Pancreas (tissue), 10 donors: Measurements from ENCODE around the gene PDE8A. TPM values are rescaled to one million over a fixed set of nuclear protein-coding genes. Genes with fewer than 3 reads are reported as not detected.

Source experiments
- ATAC-seq, 4 donors: fragments of 200-7000 bp; cut with Tn5 transposase; one replicate each; pipeline versions ENCODE4 v1.8.0 to v1.9.1; 2020; ENCODE audit warnings: mild to moderate bottlenecking in 4 of 4, moderate library complexity in 4 of 4
- DNase-seq, 6 donors: peaks; one replicate each; pipeline ENCODE4 v3.0.0-alpha.2; 2020
- FAIRE-seq: peaks from 2 replicates; lab custom pipeline; 2012; peaks lifted over from hg19 to GRCh38; lab: Jason Lieb, UNC
- H3K27ac ChIP-seq, 4 donors: fragments of 200-600 bp; sonication (generic); 1 replicate in 3 of 4; 2 replicates in 1 of 4; pipeline versions ENCODE4 v1.5.0 to v1.8.0; 2020
- H3K27me3 ChIP-seq, 4 donors: fragments of 200-600 bp; one replicate each; pipeline ENCODE4 v1.8.0; 2021
- H3K36me3 ChIP-seq, 3 donors: fragments of 200-600 bp; sonication (generic) in 1 of 3; one replicate each; pipeline versions ENCODE4 v1.5.0 to v1.8.0; 2020 to 2021
- H3K4me1 ChIP-seq, 3 donors: fragments of 200-600 bp; one replicate each; pipeline ENCODE4 v1.8.0; 2021
- H3K4me3 ChIP-seq, 4 donors: fragments of 200-600 bp; sonication (generic) in 2 of 4; one replicate each; pipeline versions ENCODE4 v1.5.0 to v1.8.0; 2020 to 2021
- H3K9me3 ChIP-seq, 4 donors: fragments of 200-600 bp; one replicate each; pipeline ENCODE4 v1.8.0; 2021
- WGBS, 2 donors: extraction: QIAGEN DNeasy Blood & Tissue Kit; methylation state at CpG; one replicate each; pipeline ENCODE4 v1.1.7; 2013; 5-methylcytosine and 5-hydroxymethylcytosine counted together
- intact Hi-C, 3 donors: fragments of 100-400 bp; cut with DNase I; formaldehyde crosslinking; loops; one replicate each; pipeline versions ENCODE4 v1.11.1 to v1.14.2; 2022
- polyA plus RNA-seq, 2 donors: library from polyadenylated mRNA; stranded (reverse); fragments of 200-250 nt; gene quantifications; one replicate each; pipeline ENCODE4 v1.2.3, GENCODE V29; 2013
- total RNA-seq, 6 donors: library from RNA; stranded (reverse); fragmentation: NEBNext Ultra II Directional in 4 of 6; extraction: Animal tissue kit (Norgen Biotek cat#: 25700) in 4 of 6; gene quantifications; one replicate each; pipeline versions ENCODE4 v1.2.1 to v1.2.4, GENCODE V29; 2021 to 2023
- TF ChIP-seq, protein P1 (sequence below), 4 donors: fragments of 200-600 bp; sonication (generic) in 3 of 4; IDR thresholded peaks; one replicate each; pipeline versions ENCODE4 v1.5.0 to v1.8.0; 2021; ENCODE audit warnings: antibody characterized with exemption in 4 of 4
- donor health status: healthy with polysubstance abuse.
- donor health status: DM: no; HTN: no; CAD: no; lungs with moderate emphysema.
- donor health status: DM: no; HTN: no; CAD: no.
- donor health status: control.
- donor health status: control.
- donor health status: Bipolar disorder and iron deficiency.
- donor health status: DM: yes; HTN: yes; CAD: no.
- donor health status: DM: no; HTN: no; CAD: no.
- donor health status: DM: no; HTN: no; CAD: no.
- donor health status: DM: yes; HTN: yes; CAD: no.

PDE8A gene
- total and polyA plus RNA-seq, 8 donors = 14.7 to 31.3 (median 20.7) TPM

DNA sequence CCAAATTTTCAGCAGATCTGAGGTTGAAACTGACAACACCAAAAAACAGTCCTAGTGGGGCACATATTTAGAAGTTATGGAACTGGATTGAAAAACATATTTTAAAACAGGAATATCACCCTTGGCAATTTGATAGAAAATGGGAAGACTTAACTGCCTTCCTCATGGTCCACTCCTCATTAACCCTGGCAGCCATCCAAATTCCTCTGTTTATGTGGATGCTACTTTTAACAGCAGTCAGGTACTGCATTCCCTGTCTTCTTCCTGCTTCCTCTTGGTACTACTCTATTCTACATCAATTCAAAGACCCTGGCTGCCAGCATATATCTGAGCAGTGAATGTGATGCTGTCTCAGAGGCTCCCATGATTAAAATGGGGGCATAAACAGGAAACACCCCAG lies 54.3 kb downstream of the PDE8A start:
- no peak for DNase-seq
- FAIRE-seq = no peak
- intact Hi-C loops = no loop called here
- H3K27ac ChIP-seq = no peak overlapping the region
- TF ChIP-seq, protein P1, sequence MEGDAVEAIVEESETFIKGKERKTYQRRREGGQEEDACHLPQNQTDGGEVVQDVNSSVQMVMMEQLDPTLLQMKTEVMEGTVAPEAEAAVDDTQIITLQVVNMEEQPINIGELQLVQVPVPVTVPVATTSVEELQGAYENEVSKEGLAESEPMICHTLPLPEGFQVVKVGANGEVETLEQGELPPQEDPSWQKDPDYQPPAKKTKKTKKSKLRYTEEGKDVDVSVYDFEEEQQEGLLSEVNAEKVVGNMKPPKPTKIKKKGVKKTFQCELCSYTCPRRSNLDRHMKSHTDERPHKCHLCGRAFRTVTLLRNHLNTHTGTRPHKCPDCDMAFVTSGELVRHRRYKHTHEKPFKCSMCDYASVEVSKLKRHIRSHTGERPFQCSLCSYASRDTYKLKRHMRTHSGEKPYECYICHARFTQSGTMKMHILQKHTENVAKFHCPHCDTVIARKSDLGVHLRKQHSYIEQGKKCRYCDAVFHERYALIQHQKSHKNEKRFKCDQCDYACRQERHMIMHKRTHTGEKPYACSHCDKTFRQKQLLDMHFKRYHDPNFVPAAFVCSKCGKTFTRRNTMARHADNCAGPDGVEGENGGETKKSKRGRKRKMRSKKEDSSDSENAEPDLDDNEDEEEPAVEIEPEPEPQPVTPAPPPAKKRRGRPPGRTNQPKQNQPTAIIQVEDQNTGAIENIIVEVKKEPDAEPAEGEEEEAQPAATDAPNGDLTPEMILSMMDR (IDR thresholded peaks at IDR 0.05) = no peak
- H3K36me3 ChIP-seq = no peaks in the 10 kb centered on the region
- ATAC-seq = no peak
- no peaks in the 10 kb centered on the region for H3K9me3 ChIP-seq
- no peak overlapping the region for H3K4me3 ChIP-seq
- H3K4me1 ChIP-seq = peaks cover 21 to 31% (median 26%) of the 10 kb centered on the region in 3 donors
- no peaks in the 10 kb centered on the region for H3K27me3 ChIP-seq

DNA sequence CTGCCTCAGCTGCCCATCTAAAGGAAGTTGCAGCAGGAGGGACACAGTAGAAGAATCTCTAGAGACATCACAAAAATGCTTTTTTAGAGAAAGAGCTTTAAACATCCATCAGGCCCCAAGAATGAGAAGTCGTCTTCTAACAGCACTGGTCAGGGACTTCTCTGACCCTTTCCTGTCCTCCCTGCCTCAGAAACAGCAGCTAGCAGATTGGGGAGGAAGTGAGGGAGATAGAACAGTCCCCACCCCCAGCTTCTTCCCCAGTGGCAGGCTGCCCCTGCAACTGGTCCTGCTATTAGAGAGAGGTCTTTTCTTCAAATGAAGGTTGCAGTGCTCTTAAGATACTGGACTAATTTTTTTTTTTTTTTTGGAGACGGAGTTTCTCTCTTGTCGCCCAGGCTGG lies 55.1 kb downstream of the PDE8A start:
- FAIRE-seq = no peak

DNA sequence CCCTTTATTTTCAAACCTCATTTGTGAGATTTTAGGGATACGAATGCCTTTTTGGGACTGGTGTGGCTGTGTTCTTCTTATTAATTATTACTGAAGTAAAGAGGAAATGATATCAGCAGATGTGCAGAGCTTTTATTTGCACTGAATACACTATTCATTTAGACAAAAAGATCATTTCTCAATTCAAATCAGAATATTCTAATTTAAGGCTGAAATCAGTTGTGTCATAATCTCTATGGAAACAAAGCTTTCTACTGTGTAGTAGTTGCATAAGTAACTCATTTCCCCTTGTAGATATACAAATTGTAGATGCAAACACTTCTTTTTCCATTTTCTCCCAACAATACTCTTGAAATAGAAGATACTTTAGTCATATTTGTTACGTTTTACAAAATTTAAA lies 56.0 kb downstream of the PDE8A start:
- Histone ChIP-seq H3K36me3 (no peaks in the 10 kb centered on the region), H3K9me3 (no peaks in the 10 kb centered on the region), H3K27ac (no peak overlapping the region), H3K4me3 (no peak overlapping the region), H3K27me3 (no peaks in the 10 kb centered on the region), H3K4me1 (peaks cover 7 to 15% (median 13%) of the 10 kb centered on the region in 3 donors)
- DNase-seq (no peak), ATAC-seq (no peak), FAIRE-seq (no peak)
- TF ChIP-seq, protein P1 (IDR thresholded peaks at IDR 0.05) = no peak
- 79 to 90% methylated on average over 2 of the region's 2 CpGs for WGBS, 2 donors
- intact Hi-C loops = no loop called here

More for the DNA sequence above, 55.1 kb downstream of the PDE8A start:
- Histone ChIP-seq H3K27me3 (no peaks in the 10 kb centered on the region), H3K9me3 (no peaks in the 10 kb centered on the region), H3K36me3 (no peaks in the 10 kb centered on the region), H3K4me1 (peaks cover 14 to 23% (median 19%) of the 10 kb centered on the region in 3 donors), H3K27ac (no peak overlapping the region), H3K4me3 (no peak overlapping the region)
- TF ChIP-seq, protein P1 (IDR thresholded peaks at IDR 0.05) = no peak
- no peak for DNase-seq
- ATAC-seq = peak in 2 of 4 donors; percentile 22 to 44
- intact Hi-C loops = no loop called here
- WGBS, 2 donors = 82 to 90% methylated on average over 3 of the region's 3 CpGs

DNA sequence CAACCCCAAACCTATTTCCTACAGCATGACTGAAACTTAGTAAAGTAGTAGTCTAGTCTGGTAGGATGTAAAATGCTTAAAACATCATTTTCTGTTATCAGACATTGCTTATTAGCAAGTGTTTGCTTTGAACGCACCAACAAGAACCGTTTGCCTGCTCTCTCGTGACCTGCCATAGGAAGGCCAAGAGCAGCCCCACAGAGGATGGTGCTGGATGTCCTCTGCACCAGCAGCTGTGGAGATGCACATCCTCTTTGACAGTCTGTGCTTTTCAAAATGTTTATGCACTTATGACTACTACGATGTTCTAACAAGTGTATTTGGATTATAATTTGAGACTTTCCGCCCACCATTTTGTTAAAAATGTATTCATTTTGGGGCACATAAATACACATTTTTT lies 59.6 kb downstream of the PDE8A start:
- FAIRE-seq = no peak
- intact Hi-C loops = loop anchor here in 1 of 3 donors (10.0 kb wide), 1 partner anchor 86 kb away; no protein-coding TSS in a partner anchor
- TF ChIP-seq, protein P1 (IDR thresholded peaks at IDR 0.05) = no peak

DNA sequence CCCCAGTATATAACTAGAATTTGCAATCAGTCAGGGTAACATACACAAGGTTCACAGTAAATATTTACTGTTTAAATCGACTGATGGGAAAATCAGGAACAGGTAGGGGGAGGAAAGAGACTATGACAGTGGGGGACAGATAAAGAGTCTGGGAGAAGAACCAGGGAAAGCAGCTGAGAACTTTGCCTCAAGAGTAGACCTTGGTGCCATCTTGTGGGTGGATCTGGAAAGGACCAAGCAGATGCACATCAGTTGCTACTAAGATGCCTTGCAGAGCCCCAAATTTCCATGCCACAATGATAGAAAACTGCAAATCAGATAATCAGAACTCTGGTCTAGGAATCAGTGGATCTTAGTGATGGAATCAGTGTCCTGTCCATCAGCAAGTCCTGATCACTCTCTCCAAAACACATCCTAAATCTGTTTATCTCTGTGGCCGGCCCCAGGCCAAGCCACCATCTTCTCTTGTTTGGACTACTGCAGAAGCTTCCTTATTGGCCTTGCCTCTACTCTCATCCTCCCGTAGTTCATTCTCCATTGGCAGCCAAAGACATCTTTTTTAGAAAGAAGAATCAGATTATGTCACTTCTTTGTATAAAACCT lies 62.7 kb downstream of the PDE8A start:
- Histone ChIP-seq H3K27ac (no peak overlapping the region), H3K4me3 (no peak overlapping the region), H3K4me1 (peaks cover 0 to 9% (median 3%) of the 10 kb centered on the region in 3 donors), H3K27me3 (no peaks in the 10 kb centered on the region), H3K9me3 (no peaks in the 10 kb centered on the region), H3K36me3 (no peaks in the 10 kb centered on the region)
- 51 to 52% methylated on average over 3 of the region's 3 CpGs for WGBS, 2 donors
- intact Hi-C loops = loop anchor here in 2 of 3 donors (2.0 to 10.0 kb wide), 2 partner anchors 90 kb away; no protein-coding TSS in a partner anchor
- peak in 2 of 6 donors; percentile 53 to 60 for DNase-seq
- FAIRE-seq = no peak
- TF ChIP-seq, protein P1 (IDR thresholded peaks at IDR 0.05) = peak in 3 of 4 donors; percentile 26 to 44 (median 38)
- ATAC-seq = peak; percentile 78 to 92 (median 87)

More for the DNA sequence above, 59.6 kb downstream of the PDE8A start:
- peaks cover 0 to 5% (median 3%) of the 10 kb centered on the region in 3 donors for H3K4me1 ChIP-seq
- no peaks in the 10 kb centered on the region for H3K9me3 ChIP-seq
- no peak for DNase-seq
- no peak for ATAC-seq
- no peak overlapping the region for H3K27ac ChIP-seq
- no peak overlapping the region for H3K4me3 ChIP-seq
- WGBS, 2 donors = 55 to 70% methylated on average over 5 of the region's 5 CpGs
- H3K27me3 ChIP-seq = no peaks in the 10 kb centered on the region
- no peaks in the 10 kb centered on the region for H3K36me3 ChIP-seq
